Suprapubic skin (tissue), 4 donors: ENCODE results near the gene CHID1. TPM values are rescaled to one million over a fixed set of nuclear protein-coding genes. Genes with fewer than 3 reads are reported as not detected.
A peak's percentile ranks its signal among the peaks of the same experiment; 100 is the strongest.

Experiments
- DNase-seq, 2 donors: peaks; one replicate each; pipeline ENCODE4 v3.0.0-alpha.2; 2019; ENCODE audit warnings: low spot score in 2 of 2
- H3K27ac ChIP-seq: fragments of 200-600 bp; sonication (generic); one replicate; pipeline ENCODE4 v1.5.1; 2019
- H3K27me3 ChIP-seq: fragments of 200-600 bp; sonication (generic); one replicate; pipeline ENCODE4 v1.5.1; 2019
- H3K36me3 ChIP-seq: fragments of 200-600 bp; sonication (generic); one replicate; pipeline ENCODE4 v1.5.1; 2019
- H3K4me1 ChIP-seq: fragments of 200-600 bp; sonication (generic); one replicate; pipeline ENCODE4 v1.5.1; 2019
- H3K4me3 ChIP-seq: fragments of 200-600 bp; sonication (generic); one replicate; pipeline ENCODE4 v1.5.1; 2019; ENCODE audit warnings: mild to moderate bottlenecking
- H3K9me3 ChIP-seq: fragments of 200-600 bp; sonication (generic); one replicate; pipeline ENCODE4 v1.5.1; 2019
- EP300 ChIP-seq: sonication (generic); formaldehyde crosslinking; IDR thresholded peaks from one replicate; pipeline ENCODE4 v1.6.1; 2017; ENCODE audit warnings: antibody characterized with exemption
- POLR2A ChIP-seq, 2 donors: fragments of 450-650 bp; IDR thresholded peaks; one replicate each; pipeline ENCODE4 v1.6.1; 2017; ENCODE audit warnings: antibody characterized with exemption in 2 of 2, mild to moderate bottlenecking in 2 of 2, moderate library complexity in 2 of 2
- POLR2AphosphoS5 ChIP-seq, 3 donors: sonication (generic); formaldehyde crosslinking; IDR thresholded peaks; one replicate each; pipeline ENCODE4 v1.6.1; 2017; ENCODE audit warnings: antibody characterized with exemption in 3 of 3
- WGBS: methylation state at CpG from one replicate; pipeline ENCODE4 v1.1.5; 2018; 5-methylcytosine and 5-hydroxymethylcytosine counted together
- total RNA-seq, 4 donors: library from RNA; depleted of rRNA; stranded (reverse); fragments of >200 nt; gene quantifications; one replicate each; pipeline ENCODE4 v1.1.0, GENCODE V29; 2016
- TF ChIP-seq, protein P1 (sequence below), 2 donors: fragments of 200-600 bp in 1 of 2; fragments of 450-650 bp in 1 of 2; sonication (generic) in 1 of 2; IDR thresholded peaks; one replicate each; pipeline ENCODE4 v1.5.1; 2016 to 2019; ENCODE audit warnings: antibody characterized with exemption in 2 of 2, mild to moderate bottlenecking in 1 of 2, moderate library complexity in 1 of 2

The CHID1 gene
- total RNA-seq, 4 donors from 2014 or later: 46.5 to 111 (median 66.2) TPM

DNA sequence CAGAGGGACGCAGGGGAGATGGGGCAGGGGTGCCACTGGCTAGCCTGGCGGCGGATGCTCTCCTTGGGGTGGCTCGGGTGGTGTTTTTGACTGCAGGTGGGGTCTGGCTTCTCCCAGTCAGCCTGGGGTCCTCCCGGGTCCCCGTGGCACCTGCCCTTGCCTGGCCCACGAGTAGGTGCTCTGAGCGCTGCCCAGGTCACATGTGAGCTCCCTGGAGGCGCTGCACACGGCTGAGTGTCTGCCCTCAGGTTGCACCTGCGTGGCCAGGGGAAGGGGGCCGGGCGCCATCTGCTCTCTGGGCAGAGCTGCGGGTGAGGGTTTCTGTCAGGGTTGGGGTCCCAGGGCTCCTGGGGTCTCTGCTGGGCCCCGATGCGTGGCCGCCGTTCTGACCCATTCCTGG lies 62.7 kb downstream of the CHID1 start:
- no peak for DNase-seq
- Histone ChIP-seq H3K27me3 (peaks cover 17% of the 10 kb centered on the region), H3K36me3 (no peaks in the 10 kb centered on the region), H3K4me1 (peaks cover 87% of the 10 kb centered on the region), H3K9me3 (no peaks in the 10 kb centered on the region), H3K4me3 (no peak overlapping the region), H3K27ac (no peak overlapping the region)
- TF ChIP-seq, protein P1, sequence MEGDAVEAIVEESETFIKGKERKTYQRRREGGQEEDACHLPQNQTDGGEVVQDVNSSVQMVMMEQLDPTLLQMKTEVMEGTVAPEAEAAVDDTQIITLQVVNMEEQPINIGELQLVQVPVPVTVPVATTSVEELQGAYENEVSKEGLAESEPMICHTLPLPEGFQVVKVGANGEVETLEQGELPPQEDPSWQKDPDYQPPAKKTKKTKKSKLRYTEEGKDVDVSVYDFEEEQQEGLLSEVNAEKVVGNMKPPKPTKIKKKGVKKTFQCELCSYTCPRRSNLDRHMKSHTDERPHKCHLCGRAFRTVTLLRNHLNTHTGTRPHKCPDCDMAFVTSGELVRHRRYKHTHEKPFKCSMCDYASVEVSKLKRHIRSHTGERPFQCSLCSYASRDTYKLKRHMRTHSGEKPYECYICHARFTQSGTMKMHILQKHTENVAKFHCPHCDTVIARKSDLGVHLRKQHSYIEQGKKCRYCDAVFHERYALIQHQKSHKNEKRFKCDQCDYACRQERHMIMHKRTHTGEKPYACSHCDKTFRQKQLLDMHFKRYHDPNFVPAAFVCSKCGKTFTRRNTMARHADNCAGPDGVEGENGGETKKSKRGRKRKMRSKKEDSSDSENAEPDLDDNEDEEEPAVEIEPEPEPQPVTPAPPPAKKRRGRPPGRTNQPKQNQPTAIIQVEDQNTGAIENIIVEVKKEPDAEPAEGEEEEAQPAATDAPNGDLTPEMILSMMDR (IDR thresholded peaks at IDR 0.05): no peak
- TF ChIP-seq EP300 (no peak), POLR2A (IDR thresholded peaks at IDR 0.05) (no peak), POLR2AphosphoS5 (IDR thresholded peaks at IDR 0.05) (no peak)
- WGBS: 100% methylated on average over 2 of the region's 18 CpGs

DNA sequence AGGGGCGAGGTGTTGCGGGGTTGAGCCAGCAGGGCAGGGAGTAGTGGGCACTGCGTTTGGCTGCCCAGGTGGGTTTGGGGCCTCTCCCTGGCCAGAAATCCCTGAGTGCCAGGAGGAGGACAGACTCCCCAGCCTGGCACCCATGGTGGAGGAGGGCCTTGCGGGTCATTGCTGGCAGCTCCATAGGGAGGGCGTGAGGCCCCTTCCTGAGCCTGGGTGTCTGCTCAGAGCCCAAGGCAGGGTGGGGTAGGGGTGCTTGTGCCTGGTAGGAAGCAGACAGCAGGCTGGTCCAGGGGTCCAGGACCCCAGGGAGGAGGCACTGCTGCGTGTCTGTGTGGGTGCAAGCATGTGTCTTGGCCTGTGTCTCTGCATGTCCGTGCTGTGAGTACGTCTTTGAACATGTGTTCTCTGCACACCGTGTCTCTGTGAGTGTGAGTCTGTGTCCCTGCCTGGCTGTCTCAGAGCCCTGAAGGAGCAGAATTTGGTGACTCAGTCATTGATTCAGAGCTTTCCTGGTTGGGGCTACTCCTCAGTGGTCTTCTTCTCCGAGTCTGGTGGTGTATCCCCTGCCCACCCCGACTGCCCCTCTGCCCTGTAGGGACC lies 64.0 kb downstream of the CHID1 start:
- Histone ChIP-seq H3K27ac (peak overlapping the region; percentile 97), H3K4me1 (peaks cover 86% of the 10 kb centered on the region), H3K27me3 (peaks cover 17% of the 10 kb centered on the region), H3K4me3 (no peak overlapping the region), H3K9me3 (no peaks in the 10 kb centered on the region), H3K36me3 (no peaks in the 10 kb centered on the region)
- no peak for DNase-seq
- TF ChIP-seq EP300 (no peak), POLR2A (IDR thresholded peaks at IDR 0.05) (no peak)
- TF ChIP-seq, protein P1 (IDR thresholded peaks at IDR 0.05): no peak
- WGBS: 73% methylated on average over 3 of the region's 11 CpGs

DNA sequence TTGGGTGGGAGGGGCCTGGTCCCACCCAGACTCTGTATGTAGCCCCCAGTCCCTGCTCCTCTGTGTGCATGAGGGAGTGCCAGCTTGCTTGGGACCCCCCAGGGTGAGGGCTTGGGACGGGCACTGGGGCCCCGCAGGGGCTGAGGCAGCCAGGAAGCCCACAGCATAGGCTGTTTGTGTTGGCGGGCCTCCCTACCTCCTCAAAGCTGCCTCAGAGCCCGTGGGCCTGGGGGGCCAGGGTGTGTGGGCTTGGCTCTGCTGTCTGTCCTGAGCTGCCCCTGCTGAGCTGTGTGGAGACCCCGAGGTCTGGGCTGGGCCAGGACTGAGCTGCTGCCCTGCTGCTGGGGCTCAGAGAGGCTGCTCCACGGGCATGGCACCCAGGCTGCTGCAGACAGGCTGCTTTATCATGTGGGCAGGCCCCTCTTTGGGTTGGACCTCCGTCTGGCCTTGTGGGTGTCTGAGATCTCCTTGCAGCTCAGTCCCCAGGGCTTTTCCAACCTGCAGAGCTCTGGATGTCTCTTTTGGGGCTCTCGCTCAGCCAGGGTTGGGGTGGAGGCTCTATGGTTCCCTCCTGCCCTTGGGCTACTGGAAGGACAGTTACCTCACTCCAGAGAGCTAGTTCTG lies 64.6 kb downstream of the CHID1 start:
- H3K27me3 ChIP-seq: peaks cover 17% of the 10 kb centered on the region
- DNase-seq: no peak
- H3K36me3 ChIP-seq: no peaks in the 10 kb centered on the region
- WGBS: 80% methylated on average over 1 of the region's 8 CpGs
- H3K27ac ChIP-seq: peak overlapping the region; percentile 97
- H3K4me1 ChIP-seq: peaks cover 88% of the 10 kb centered on the region
- H3K4me3 ChIP-seq: peak overlapping the region; percentile 87
- TF ChIP-seq POLR2AphosphoS5 (IDR thresholded peaks at IDR 0.05) (no peak), POLR2A (IDR thresholded peaks at IDR 0.05) (no peak), EP300 (no peak)
- TF ChIP-seq, protein P1 (IDR thresholded peaks at IDR 0.05): no peak
- H3K9me3 ChIP-seq: no peaks in the 10 kb centered on the region

DNA sequence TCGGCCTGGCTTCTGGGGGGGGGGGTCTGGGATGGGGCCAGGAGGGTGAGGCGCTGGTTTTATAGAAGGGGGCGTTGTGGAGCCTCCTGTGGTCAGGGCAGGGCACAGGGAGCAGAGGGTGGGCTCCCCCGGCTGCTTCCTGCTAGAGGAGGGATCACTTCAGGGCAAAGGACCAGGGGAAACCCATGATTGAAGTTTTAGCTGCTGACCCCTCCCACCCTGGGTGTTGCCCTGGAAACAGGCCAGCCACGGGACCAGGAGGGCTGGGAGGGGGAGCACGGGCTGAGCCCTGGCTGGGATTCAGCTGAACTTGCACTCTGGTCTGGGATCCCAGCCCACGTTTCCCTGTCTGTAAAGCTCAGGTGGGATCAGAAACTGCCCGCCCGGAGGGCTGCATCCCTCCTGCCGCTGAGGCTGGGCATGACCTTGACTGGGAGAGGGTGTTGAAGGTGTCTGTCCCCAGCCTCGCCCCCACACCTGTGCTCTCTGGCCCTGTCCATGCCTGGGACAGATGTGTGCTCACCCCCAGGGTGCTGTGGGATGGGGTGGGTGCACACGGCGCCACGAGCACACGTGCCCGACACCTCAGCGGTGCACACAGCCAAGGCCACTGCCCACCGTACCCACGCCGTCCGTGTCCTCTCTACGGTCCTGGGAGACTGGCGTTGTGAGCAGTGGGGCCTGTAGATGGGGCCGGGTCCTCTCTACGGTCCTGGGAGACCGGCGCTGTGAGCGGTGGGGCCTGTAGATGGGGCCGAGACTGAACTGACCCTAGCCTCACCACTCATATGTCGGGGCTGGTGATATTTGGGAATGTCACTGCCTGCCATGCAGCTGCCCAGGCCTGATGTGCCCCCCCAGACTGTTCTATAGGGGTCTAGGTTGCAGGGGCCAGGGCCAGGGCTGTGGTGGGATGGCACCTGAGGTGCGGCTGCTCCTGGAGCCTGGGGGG lies 65.6 kb downstream of the CHID1 start:
- DNase-seq: peak; percentile 96 to 98
- Histone ChIP-seq H3K4me1 (peaks cover 87% of the 10 kb centered on the region), H3K36me3 (peaks cover 5% of the 10 kb centered on the region), H3K27ac (peak overlapping the region; percentile 97), H3K4me3 (peak overlapping the region; percentile 87), H3K27me3 (peaks cover 9% of the 10 kb centered on the region), H3K9me3 (no peaks in the 10 kb centered on the region)
- TF ChIP-seq EP300 (no peak), POLR2AphosphoS5 (IDR thresholded peaks at IDR 0.05) (peak in 2 of 3 donors; percentile 34 to 40)
- 7% methylated on average over 14 of the region's 31 CpGs for WGBS

DNA sequence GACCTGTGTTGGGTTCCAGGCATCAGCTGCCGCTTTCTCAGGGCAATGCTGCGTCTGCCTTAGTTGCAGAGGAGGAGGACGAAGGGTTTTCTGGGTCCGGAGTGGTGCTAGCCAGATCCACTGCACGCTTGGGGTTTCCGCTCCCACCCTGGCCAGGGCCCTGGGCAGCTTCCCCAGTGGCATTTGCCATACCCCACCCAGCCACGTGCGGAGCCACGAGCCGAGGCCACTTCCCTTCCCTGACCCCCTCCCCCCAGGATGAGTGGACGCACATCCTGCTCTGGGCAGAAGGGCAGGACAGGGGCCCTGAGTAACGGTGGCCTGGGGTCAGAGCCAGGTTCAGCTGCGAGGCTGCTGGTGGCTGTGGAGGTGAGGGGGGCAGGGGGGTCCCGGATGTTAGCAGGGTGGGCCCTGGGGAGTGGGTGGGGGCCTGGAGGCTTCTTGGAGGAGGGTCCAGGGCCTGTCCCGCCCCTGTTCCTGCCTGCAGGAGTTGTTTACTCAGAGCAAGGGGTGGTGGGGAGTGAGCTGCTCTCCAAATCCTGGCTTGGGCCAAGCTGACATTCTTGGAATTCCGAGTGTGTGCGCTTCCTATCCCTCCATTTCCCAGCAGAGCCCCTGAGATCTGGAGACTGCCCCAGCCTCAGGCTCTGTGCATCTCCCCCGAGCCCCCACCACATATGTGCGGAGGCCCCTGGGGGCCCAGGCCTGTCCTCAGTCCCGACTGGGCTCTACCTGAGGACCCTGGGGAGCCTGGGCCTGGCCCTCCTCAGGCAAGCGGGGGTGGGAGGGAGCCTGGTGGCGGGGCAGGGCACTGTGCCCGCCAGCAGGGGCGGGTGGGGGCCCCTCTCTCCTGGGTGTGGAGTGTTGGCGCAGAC lies 66.6 kb downstream of the CHID1 start:
- H3K27ac ChIP-seq: peak overlapping the region; percentile 97
- no peaks in the 10 kb centered on the region for H3K9me3 ChIP-seq
- TF ChIP-seq POLR2AphosphoS5 (IDR thresholded peaks at IDR 0.05): peak; percentile 62 to 90 (median 89)
- TF ChIP-seq POLR2A (IDR thresholded peaks at IDR 0.05): peak in 1 of 2 donors; percentile 60
- no peak for TF ChIP-seq EP300
- 0% methylated on average over 4 of the region's 25 CpGs for WGBS
- DNase-seq: peak; percentile 97 to 98
- peaks cover 3% of the 10 kb centered on the region for H3K27me3 ChIP-seq
- H3K4me1 ChIP-seq: peaks cover 88% of the 10 kb centered on the region
- H3K4me3 ChIP-seq: peak overlapping the region; percentile 87
- H3K36me3 ChIP-seq: peaks cover 14% of the 10 kb centered on the region
